GM12891 (cell line): Measurements from ENCODE around the gene RAB27B.

ENCODE experiments used
- DNase-seq: peaks from one replicate; pipeline ENCODE4 v3.0.0; 2011; ENCODE audit warnings: low spot score; ENCODE audit not compliant: insufficient read length
- FAIRE-seq: peaks from 2 replicates; lab custom pipeline; 2011; peaks lifted over from hg19 to GRCh38; lab: Jason Lieb, UNC
- PAX5 ChIP-seq: IDR thresholded peaks from 2 replicates; pipeline ENCODE4 v1.6.1; 2011; ENCODE audit warnings: low read length, moderate library complexity, mild to moderate bottlenecking; ENCODE audit not compliant: insufficient read depth, severe bottlenecking
- POLR2A ChIP-seq: IDR thresholded peaks from 2 replicates; pipeline ENCODE4 v1.6.1; 2011; ENCODE audit warnings: low read depth, low read length, control low read depth
- POLR2AphosphoS5 ChIP-seq: IDR thresholded peaks from 2 replicates; pipeline ENCODE4 v1.6.1; 2011; ENCODE audit warnings: low read depth, low read length, control low read depth
- POU2F2 ChIP-seq: IDR thresholded peaks from 2 replicates; pipeline ENCODE4 v1.6.1; 2011; ENCODE audit warnings: low read depth, mild to moderate bottlenecking, control low read depth, low read length, moderate library complexity
- SPI1 ChIP-seq: IDR thresholded peaks from 2 replicates; pipeline ENCODE4 v1.6.1; 2011; ENCODE audit warnings: low read depth, low read length, control low read depth
- TAF1 ChIP-seq: IDR thresholded peaks from 2 replicates; pipeline ENCODE4 v1.6.1; 2011; ENCODE audit warnings: low read depth, low read length, control low read depth

Gene RAB27B

DNA sequence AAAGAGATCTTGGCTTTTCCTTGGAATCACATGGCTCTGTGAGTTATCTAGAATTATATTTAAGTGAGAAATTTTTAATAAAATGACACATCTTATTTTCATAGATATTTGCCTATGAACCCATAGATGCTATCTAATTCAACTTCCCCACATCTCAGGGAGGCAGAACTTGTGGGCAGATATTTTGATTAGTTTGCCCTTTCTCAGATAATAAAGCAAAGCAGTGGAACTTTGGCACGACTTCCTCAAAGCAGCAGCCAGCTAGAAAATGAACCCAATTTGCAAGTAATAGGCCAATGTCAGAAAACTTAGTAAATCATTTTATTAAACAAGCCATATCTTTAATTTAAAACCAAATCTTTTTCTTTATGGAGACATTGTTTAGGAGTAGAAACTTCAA lies 32.7 kb downstream of the RAB27B start:
- no peak for TF ChIP-seq TAF1
- no peak for TF ChIP-seq POLR2AphosphoS5
- TF ChIP-seq POLR2A = no peak
- TF ChIP-seq SPI1 = no peak
- TF ChIP-seq PAX5 = no peak
- TF ChIP-seq POU2F2 = no peak
- no peak for FAIRE-seq
- DNase-seq = no peak

DNA sequence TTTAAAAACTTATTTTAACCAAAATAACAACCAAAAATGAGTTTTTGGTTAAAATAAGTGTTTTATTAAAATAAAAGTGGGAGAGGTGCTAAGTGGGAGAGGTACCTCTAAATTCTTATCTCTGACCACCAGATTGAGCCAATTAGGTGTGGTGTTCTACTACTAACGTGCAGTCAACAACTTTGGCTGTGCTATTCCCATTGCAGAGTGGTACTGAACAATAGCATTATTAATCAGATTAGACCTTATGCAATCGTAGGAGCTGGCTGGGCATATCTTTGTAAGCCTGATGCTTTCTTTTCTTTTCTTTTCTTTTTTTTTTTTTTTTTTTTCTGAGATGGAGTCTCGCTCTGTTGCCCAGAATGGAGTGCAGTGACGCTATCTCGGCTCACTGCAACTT lies 38.9 kb downstream of the RAB27B start:
- FAIRE-seq (no peak), DNase-seq (no peak)
- TF ChIP-seq PAX5 = no peak
- TF ChIP-seq TAF1 = no peak

DNA sequence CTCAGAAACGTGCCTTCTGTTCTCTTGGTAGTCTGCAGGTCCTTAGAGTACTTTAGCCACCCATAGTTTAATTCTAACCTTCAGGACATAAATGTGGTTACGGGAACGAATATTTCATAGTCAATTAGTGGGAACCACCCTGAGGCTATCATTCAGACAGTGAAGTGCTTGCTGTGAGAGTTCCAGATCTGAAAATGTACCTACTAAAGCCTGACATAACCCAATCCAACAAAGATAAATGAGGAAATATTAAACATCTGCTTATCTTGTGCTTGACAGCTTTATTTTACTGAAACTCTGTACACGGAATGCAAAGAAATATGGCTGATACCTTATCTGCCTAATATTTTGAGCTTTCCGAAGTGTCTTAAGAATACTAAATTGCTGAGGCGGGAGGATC lies 43.0 kb downstream of the RAB27B start:
- no peak for DNase-seq
- TF ChIP-seq TAF1 (no peak), SPI1 (no peak), POLR2A (no peak), POLR2AphosphoS5 (no peak), PAX5 (no peak), POU2F2 (no peak)
- no peak for FAIRE-seq

DNA sequence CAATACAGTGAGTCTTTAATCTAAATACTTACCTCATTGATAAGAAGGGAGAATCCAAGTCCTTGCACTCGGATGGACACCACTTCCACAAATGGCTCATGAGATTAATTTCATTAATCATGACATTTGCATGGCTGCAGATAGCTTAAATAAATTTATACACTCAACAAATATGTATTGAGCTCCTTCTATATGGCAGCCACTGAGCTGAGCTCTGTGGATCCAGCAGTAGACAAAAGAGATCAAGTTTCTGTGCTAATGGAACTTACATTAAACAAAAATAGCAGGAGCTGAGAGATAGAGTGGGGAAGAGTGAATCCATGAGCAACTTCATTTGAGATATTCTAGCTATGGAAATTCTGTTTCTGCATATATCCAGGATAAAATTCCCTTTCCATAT lies 44.4 kb downstream of the RAB27B start:
- TF ChIP-seq PAX5 (no peak), POLR2AphosphoS5 (no peak), TAF1 (no peak), SPI1 (no peak), POU2F2 (no peak), POLR2A (no peak)
- DNase-seq = no peak
- no peak for FAIRE-seq

DNA sequence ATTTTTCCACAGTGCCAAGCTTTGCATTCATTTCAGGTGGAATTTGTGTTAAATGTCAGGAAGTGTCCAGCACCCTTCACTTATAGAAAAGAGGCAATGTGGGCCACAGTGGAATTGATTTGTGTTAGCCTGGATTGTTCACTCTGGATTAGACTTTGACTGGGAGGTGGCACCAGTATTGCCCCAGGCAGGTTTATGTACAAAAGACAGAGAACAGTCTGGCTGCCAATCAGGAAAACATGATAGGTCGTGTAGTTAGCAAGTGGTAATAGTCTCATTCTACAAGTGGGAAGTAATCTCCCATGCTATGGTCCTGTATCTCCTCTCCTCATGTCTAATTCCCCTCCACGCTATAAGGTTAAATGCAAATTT lies 45.6 kb downstream of the RAB27B start:
- TF ChIP-seq POLR2AphosphoS5 (no peak), TAF1 (no peak), PAX5 (no peak), SPI1 (no peak), POU2F2 (no peak), POLR2A (no peak)
- FAIRE-seq = no peak
- no peak for DNase-seq

DNA sequence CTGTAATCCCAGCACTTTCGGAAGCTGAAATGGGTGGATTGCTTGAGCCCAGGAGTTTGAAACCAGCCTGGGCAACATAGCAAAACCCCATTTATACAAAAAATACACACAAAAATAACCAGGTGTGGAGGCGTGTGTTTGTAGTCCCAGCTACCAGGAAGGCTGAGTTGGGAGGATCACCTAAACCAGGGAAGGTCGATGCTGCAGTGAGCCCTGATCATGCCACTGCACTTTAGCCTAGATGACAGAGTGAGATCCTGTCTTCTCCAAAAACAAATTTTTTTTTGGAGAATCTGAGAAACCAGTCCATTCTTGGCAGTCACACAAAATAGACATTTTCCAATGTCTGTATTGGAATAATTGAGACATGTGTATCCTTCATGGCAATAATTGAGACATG lies 46.8 kb downstream of the RAB27B start:
- DNase-seq (no peak), FAIRE-seq (no peak)
- no peak for TF ChIP-seq POLR2AphosphoS5
- TF ChIP-seq SPI1 = no peak
- no peak for TF ChIP-seq POLR2A
- no peak for TF ChIP-seq PAX5
- no peak for TF ChIP-seq TAF1
- no peak for TF ChIP-seq POU2F2

DNA sequence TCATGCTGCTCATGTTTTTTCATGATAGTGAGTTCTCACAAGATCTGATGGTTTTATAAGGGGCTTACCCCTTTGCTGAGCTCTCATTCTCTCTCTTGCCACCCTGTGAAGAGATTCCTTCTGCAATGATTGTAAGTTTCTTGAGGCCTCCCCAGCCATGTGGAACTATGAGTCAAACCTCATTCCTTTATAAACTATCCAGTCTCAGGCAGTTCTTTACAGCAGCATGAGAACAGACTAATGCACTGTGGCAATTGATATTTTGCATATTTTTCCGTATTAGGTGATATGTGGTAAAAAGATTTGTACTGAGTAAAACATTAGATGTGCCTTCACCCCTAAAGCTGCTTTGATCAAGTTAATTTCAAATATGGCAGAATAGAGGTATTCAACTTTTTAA lies 48.8 kb downstream of the RAB27B start:
- TF ChIP-seq SPI1 (no peak), POLR2AphosphoS5 (no peak), POLR2A (no peak), PAX5 (no peak), TAF1 (no peak)
- DNase-seq = no peak
- FAIRE-seq = no peak

DNA sequence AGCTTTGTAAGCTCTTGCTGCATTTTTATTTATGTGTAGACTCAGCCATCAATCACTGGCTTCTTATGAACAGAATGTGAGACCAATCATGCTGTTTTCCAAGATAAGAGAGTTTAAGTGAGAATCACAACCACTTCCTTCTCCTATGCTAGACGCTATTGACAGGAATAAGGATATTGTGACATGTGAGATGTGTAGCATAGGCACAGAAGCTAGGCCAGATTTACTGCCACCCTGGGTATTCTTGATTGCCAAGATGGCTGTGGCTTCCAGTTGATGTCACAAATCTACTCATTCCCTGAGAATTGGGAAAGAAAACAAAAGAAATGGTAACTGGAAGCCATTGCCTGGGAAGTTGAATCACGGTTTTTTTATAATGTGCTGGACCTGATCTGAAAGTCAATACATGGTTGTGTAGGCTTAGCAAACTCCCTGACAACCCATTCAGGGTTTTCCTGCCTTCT lies 49.9 kb downstream of the RAB27B start:
- FAIRE-seq (no peak), DNase-seq (no peak)
- TF ChIP-seq TAF1 (no peak), POU2F2 (no peak), SPI1 (no peak), POLR2A (no peak), PAX5 (no peak), POLR2AphosphoS5 (no peak)

DNA sequence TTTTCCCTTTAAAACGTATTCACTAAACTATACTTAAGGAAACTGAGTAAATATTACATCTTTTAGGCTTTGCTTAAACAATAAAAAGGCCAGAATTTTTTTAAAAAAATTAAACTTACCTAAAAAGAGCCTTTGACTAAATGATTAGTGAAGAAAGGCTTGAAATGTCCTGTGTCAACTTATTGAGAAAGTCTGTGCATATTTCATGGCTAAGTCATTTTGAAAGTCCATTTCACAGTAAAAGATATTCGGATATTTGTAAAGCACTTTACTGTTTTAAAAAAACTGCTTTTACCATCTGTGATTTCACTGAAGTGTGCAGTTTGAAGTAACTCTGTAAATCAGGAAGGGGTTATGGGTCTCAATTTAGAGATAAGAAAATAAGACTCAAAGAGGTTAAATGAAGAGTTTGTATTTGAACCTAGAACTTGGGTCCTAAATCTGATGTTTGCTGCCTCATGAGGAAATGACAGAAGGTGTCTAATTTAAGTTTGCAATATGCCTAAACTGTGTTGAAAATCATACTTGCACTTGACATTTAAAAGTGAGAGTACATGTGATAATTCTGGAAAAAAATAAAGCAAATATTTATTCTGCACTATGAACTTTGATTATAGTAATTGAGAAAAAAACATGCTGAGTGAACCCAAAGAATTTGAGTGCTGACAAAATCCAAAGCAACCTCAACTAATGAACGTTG lies 50.5 kb downstream of the RAB27B start:
- DNase-seq = no peak
- TF ChIP-seq PAX5 = no peak
- no peak for TF ChIP-seq POLR2AphosphoS5
- no peak for TF ChIP-seq SPI1
- no peak for TF ChIP-seq TAF1
- no peak for TF ChIP-seq POLR2A
- no peak for TF ChIP-seq POU2F2
- no peak for FAIRE-seq

DNA sequence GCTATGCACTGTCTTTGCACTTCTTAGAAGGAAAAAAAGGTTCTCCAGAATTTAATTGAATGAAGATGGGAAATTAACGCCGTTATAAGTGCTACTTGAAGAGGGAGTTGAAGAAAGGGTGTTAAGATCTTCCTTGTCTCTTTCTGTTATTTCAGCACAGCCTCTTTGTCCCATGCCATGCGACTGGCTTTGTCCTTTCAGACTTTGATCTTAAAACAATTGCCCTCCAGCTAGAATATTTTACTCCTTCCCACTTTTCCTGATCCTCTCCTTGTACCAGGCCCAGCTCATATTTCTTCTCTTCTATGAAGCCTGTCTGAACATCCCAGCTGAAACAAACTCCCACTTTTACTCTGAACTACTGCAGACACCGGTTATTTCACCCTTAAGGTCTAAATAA lies 51.4 kb downstream of the RAB27B start:
- no peak for DNase-seq
- FAIRE-seq = no peak
- no peak for TF ChIP-seq SPI1
- TF ChIP-seq POLR2AphosphoS5 = no peak
- TF ChIP-seq POLR2A = no peak
- no peak for TF ChIP-seq TAF1
- no peak for TF ChIP-seq PAX5
- TF ChIP-seq POU2F2 = no peak
